Prostate gland (tissue), 2 donors: ENCODE data around the gene LMNA. TPM values are rescaled to one million over a fixed set of nuclear protein-coding genes. Genes with fewer than 3 reads are reported as not detected.

Source experiments
- DNase-seq: peaks from one replicate; pipeline ENCODE4 v3.0.0-alpha.2; 2019; ENCODE audit warnings: low spot score
- H3K27ac ChIP-seq, 2 donors: fragments of 200-600 bp; sonication (generic); 2 replicates each; pipeline ENCODE4 v1.5.1; 2017 to 2019
- H3K27me3 ChIP-seq: fragments of 200-600 bp; sonication (generic); replicated peaks from 2 replicates; pipeline ENCODE4 v1.5.1; 2019; ENCODE audit not compliant: insufficient read depth
- H3K36me3 ChIP-seq, 2 donors: fragments of 200-600 bp; sonication (generic); 1 replicate in 1 of 2; 2 replicates in 1 of 2; pipeline versions ENCODE4 v1.5.1 to v1.8.1; 2017 to 2019
- H3K4me1 ChIP-seq: fragments of 200-600 bp; sonication (generic); replicated peaks from 2 replicates; pipeline ENCODE4 v1.5.1; 2019
- H3K4me3 ChIP-seq, 2 donors: fragments of 200-600 bp; sonication (generic); 2 replicates each; pipeline ENCODE4 v1.5.1; 2017 to 2019
- H3K9me3 ChIP-seq: fragments of 200-600 bp; sonication (generic); 2 replicates; pipeline ENCODE4 v1.5.1; 2017
- CTCF ChIP-seq, 4 experiments: fragments of 200-600 bp in 2 of 4; fragments of 450-650 bp in 2 of 4; sonication (generic) in 2 of 4; IDR thresholded peaks; 1 replicate in 3 of 4; 2 replicates in 1 of 4; pipeline ENCODE4 v1.5.1; 2016 to 2019; ENCODE audit warnings: antibody characterized with exemption in 4 of 4, mild to moderate bottlenecking in 2 of 4, moderate library complexity in 2 of 4
- POLR2A ChIP-seq: fragments of 450-650 bp; IDR thresholded peaks from one replicate; pipeline ENCODE4 v1.6.1; 2016; ENCODE audit warnings: antibody characterized with exemption, mild to moderate bottlenecking
- POLR2AphosphoS5 ChIP-seq: sonication (generic); formaldehyde crosslinking; IDR thresholded peaks from one replicate; pipeline ENCODE4 v1.6.1; 2017; ENCODE audit warnings: antibody characterized with exemption
- WGBS: methylation state at CpG from one replicate; pipeline ENCODE4 v1.1.5; 2018; 5-methylcytosine and 5-hydroxymethylcytosine counted together
- intact Hi-C: fragments of 100-400 bp; cut with DNase I; formaldehyde crosslinking; loops from one replicate; pipeline ENCODE4 v1.14.2; 2022
- total RNA-seq, 2 donors: library from RNA; depleted of rRNA; stranded (reverse); fragments of >200 nt; gene quantifications; one replicate each; pipeline ENCODE4 v1.1.0, GENCODE V29; 2016

Gene LMNA
- total RNA-seq, 2 donors from 2014 or later, result 227 to 265 TPM

GRCh38 chr1:156081180-156081916, 33.2 kb upstream of the LMNA start:
- 7% methylated on average over 31 of the region's 61 CpGs for WGBS

GRCh38 chr1:156081917-156082308, 32.6 kb upstream of the LMNA start:
- Histone ChIP-seq H3K9me3 (no peaks in the 10 kb centered on the region), H3K27ac (no peak overlapping the region), H3K4me1 (no peaks in the 10 kb centered on the region), H3K4me3 (peak overlapping the region; percentile 63 to 84), H3K27me3 (no peaks in the 10 kb centered on the region), H3K36me3 (no peaks in the 10 kb centered on the region)
- DNase-seq, result no peak
- intact Hi-C loops, result no loop called here
- no peak for TF ChIP-seq CTCF (IDR thresholded peaks at IDR 0.05)
- TF ChIP-seq POLR2AphosphoS5, result no peak
- TF ChIP-seq POLR2A, result no peak
- WGBS, result 0% methylated on average over 10 of the region's 10 CpGs

More at GRCh38 chr1:156081180-156081916, 33.2 kb upstream of the LMNA start:
- Histone ChIP-seq H3K27me3 (no peaks in the 10 kb centered on the region), H3K27ac (peak overlapping the region in 1 of 2 donors; percentile 8), H3K36me3 (no peaks in the 10 kb centered on the region), H3K4me3 (peak overlapping the region; percentile 63 to 84), H3K4me1 (no peaks in the 10 kb centered on the region), H3K9me3 (no peaks in the 10 kb centered on the region)
- TF ChIP-seq CTCF (IDR thresholded peaks at IDR 0.05) (no peak), POLR2AphosphoS5 (no peak), POLR2A (no peak)
- intact Hi-C loops, result no loop called here
- DNase-seq, result no peak

GRCh38 chr1:156082309-156083091, 32.0 kb upstream of the LMNA start, which contains the start of gene MEX3A:
Gene MEX3A, minus strand, starts transcription at chr1:156082465. Its CDS starts 467 bp downstream, at chr1:156081998.
- Histone ChIP-seq H3K9me3 (no peaks in the 10 kb centered on the region), H3K4me3 (peak within 1 kb of the TSS; percentile 63 to 84), H3K27ac (peak within 1 kb of the TSS; percentile 52 to 63), H3K27me3 (no peaks in the 10 kb centered on the region), H3K36me3 (no peaks in the 10 kb centered on the region), H3K4me1 (no peaks in the 10 kb centered on the region)
- DNase-seq, result peak; percentile 67
- TF ChIP-seq POLR2A, result no peak
- peak; percentile 62 for TF ChIP-seq POLR2AphosphoS5
- intact Hi-C loops, result no loop called here
- WGBS, result under 1% methylated on average over 57 of the region's 62 CpGs

- TF ChIP-seq POLR2A, result no peak
- TF ChIP-seq POLR2AphosphoS5, result no peak
- no peak for TF ChIP-seq CTCF (IDR thresholded peaks at IDR 0.05)
- no peak overlapping the region for H3K4me3 ChIP-seq
- intact Hi-C loops, result no loop called here
Observed at GRCh38 chr1:156083800-156084790, 30.4 kb upstream of the LMNA start.

More at GRCh38 chr1:156083800-156084790, 30.4 kb upstream of the LMNA start:
- Histone ChIP-seq H3K4me1 (no peaks in the 10 kb centered on the region), H3K9me3 (no peaks in the 10 kb centered on the region), H3K27ac (no peak overlapping the region), H3K27me3 (no peaks in the 10 kb centered on the region), H3K36me3 (no peaks in the 10 kb centered on the region)
- no peak for DNase-seq
- 42% methylated on average over 7 of the region's 7 CpGs for WGBS
